Trophoblast cell (in vitro differentiated cells and primary cell): Measurements from ENCODE around the gene MYO5A.
A peak's percentile ranks its signal among the peaks of the same experiment; 100 is the strongest.

Source experiments
- DNase-seq, 2 donors: peaks; one replicate each; pipeline ENCODE4 v3.0.0-alpha.2; 2016
- H2AFZ ChIP-seq: 2 replicates; pipeline ENCODE4 v1.6.1; 2013; ENCODE audit warnings: low read length, moderate library complexity, mild to moderate bottlenecking; ENCODE audit not compliant: insufficient read depth, poor library complexity
- H2AK5ac ChIP-seq: 2 replicates; pipeline ENCODE4 v1.6.1; 2013; ENCODE audit warnings: mild to moderate bottlenecking, low read length
- H2BK120ac ChIP-seq: 2 replicates; pipeline ENCODE4 v1.6.1; 2013; ENCODE audit warnings: low read length, mild to moderate bottlenecking, moderate library complexity; ENCODE audit not compliant: insufficient read depth, poor library complexity
- H2BK12ac ChIP-seq: 2 replicates; pipeline ENCODE4 v1.6.1; 2013; ENCODE audit warnings: mild to moderate bottlenecking, low read length, moderate library complexity
- H2BK5ac ChIP-seq: 2 replicates; pipeline ENCODE4 v1.6.1; 2013; ENCODE audit warnings: low read length, low read depth, moderate library complexity, mild to moderate bottlenecking; ENCODE audit not compliant: poor library complexity
- H3K14ac ChIP-seq: 2 replicates; pipeline ENCODE4 v1.6.1; 2013; ENCODE audit warnings: mild to moderate bottlenecking, low read length
- H3K18ac ChIP-seq: 2 replicates; pipeline ENCODE4 v1.6.1; 2013; ENCODE audit warnings: mild to moderate bottlenecking, low read length
- H3K23ac ChIP-seq: 2 replicates; pipeline ENCODE4 v1.6.1; 2013; ENCODE audit warnings: low read length
- H3K27ac ChIP-seq: 2 replicates; pipeline ENCODE4 v1.5.1; 2013; ENCODE audit warnings: low read depth, mild to moderate bottlenecking, inconsistent platforms, low read length, moderate library complexity
- H3K27me3 ChIP-seq: 2 replicates; pipeline ENCODE4 v1.6.1; 2013; ENCODE audit warnings: inconsistent platforms, mild to moderate bottlenecking, low read length, moderate library complexity; ENCODE audit not compliant: insufficient read depth
- H3K36me3 ChIP-seq, 2 experiments: 1 replicate in 1 of 2; 2 replicates in 1 of 2; pipeline ENCODE4 v1.6.1; 2013; ENCODE audit warnings: low read length in 2 of 2, mild to moderate bottlenecking in 2 of 2, moderate library complexity in 1 of 2; ENCODE audit not compliant: insufficient read depth in 2 of 2, control insufficient read depth in 1 of 2
- H3K4ac ChIP-seq: 2 replicates; pipeline ENCODE4 v1.6.1; 2013; ENCODE audit warnings: low read depth, mild to moderate bottlenecking, low read length, moderate library complexity
- H3K4me1 ChIP-seq, 2 experiments: 1 replicate in 1 of 2; 2 replicates in 1 of 2; pipeline ENCODE4 v1.6.1; 2013; ENCODE audit warnings: low read length in 2 of 2, mild to moderate bottlenecking in 2 of 2, moderate library complexity in 1 of 2; ENCODE audit not compliant: insufficient read depth in 2 of 2, control insufficient read depth in 1 of 2
- H3K4me2 ChIP-seq: 2 replicates; pipeline ENCODE4 v1.6.1; 2013; ENCODE audit warnings: inconsistent platforms, mild to moderate bottlenecking, low read length, moderate library complexity
- H3K4me3 ChIP-seq: 2 replicates; pipeline ENCODE4 v1.5.1; 2013; ENCODE audit warnings: mild to moderate bottlenecking, low read depth, low read length, inconsistent platforms
- H3K79me1 ChIP-seq: one replicate; pipeline ENCODE4 v1.6.1; 2013; ENCODE audit warnings: low read length
- H3K79me2 ChIP-seq: 2 replicates; pipeline ENCODE4 v1.6.1; 2013; ENCODE audit warnings: low read length, mild to moderate bottlenecking; ENCODE audit not compliant: control insufficient read depth, insufficient read depth, poor library complexity
- H3K9ac ChIP-seq: 2 replicates; pipeline ENCODE4 v1.6.1; 2013; ENCODE audit warnings: mild to moderate bottlenecking, low read length
- H3K9me3 ChIP-seq: 2 replicates; pipeline ENCODE4 v1.6.1; 2013; ENCODE audit warnings: low read depth, mild to moderate bottlenecking, control low read depth, inconsistent platforms, low read length; ENCODE audit not compliant: insufficient read depth
- H4K12ac ChIP-seq: 2 replicates; pipeline ENCODE4 v1.6.1; 2013; ENCODE audit warnings: low read depth, mild to moderate bottlenecking, low read length, moderate library complexity
- H4K8ac ChIP-seq: 2 replicates; pipeline ENCODE4 v1.6.1; 2013; ENCODE audit warnings: low read depth, mild to moderate bottlenecking, low read length, moderate library complexity
- H4K91ac ChIP-seq: one replicate; pipeline ENCODE4 v1.6.1; 2013; ENCODE audit warnings: low read depth, mild to moderate bottlenecking, low read length, moderate library complexity
- WGBS: extraction: QIAGEN DNeasy Blood & Tissue Kit; methylation state at CpG from one replicate; pipeline ENCODE4 v1.1.7; 2013; ENCODE audit warnings: missing lambda C conversion rate; ENCODE audit not compliant: insufficient read length, insufficient coverage; ENCODE audit errors: extremely low coverage; 5-methylcytosine and 5-hydroxymethylcytosine counted together

MYO5A gene

GRCh38 chr15:52276256-52276770, 252.4 kb downstream of the MYO5A start:
- Histone ChIP-seq H4K8ac (no peak overlapping the region), H3K27ac (no peak overlapping the region), H2AFZ (no peak overlapping the region), H3K4ac (no peak overlapping the region), H3K9me3 (no peaks in the 10 kb centered on the region), H3K4me3 (no peak overlapping the region), H3K79me2 (no peaks in the 10 kb centered on the region), H3K4me2 (no peak overlapping the region), H3K23ac (no peak overlapping the region), H3K27me3 (no peaks in the 10 kb centered on the region), H3K4me1 (peaks cover under 1 to 3% of the 10 kb centered on the region in 2 experiments), H4K91ac (no peak overlapping the region), H3K18ac (no peak overlapping the region), H2BK12ac (no peak overlapping the region), H3K9ac (no peak overlapping the region), H2AK5ac (no peak overlapping the region), H3K36me3 (no peaks in the 10 kb centered on the region), H3K14ac (no peak overlapping the region), H3K79me1 (no peaks in the 10 kb centered on the region), H4K12ac (no peak overlapping the region), H2BK5ac (no peak overlapping the region), H2BK120ac (no peak overlapping the region)
- no CpG with 5 or more reads among the region's 7 CpGs for WGBS
- DNase-seq = no peak

GRCh38 chr15:52263563-52264282, 265.0 kb downstream of the MYO5A start:
- H3K4ac ChIP-seq = no peak overlapping the region
- H4K91ac ChIP-seq = no peak overlapping the region
- no peak overlapping the region for H3K27ac ChIP-seq
- H3K9ac ChIP-seq = no peak overlapping the region
- H2AK5ac ChIP-seq = no peak overlapping the region
- no peak overlapping the region for H2BK12ac ChIP-seq
- no peak overlapping the region for H3K18ac ChIP-seq
- peaks cover 18 to 23% of the 10 kb centered on the region in 2 experiments for H3K4me1 ChIP-seq
- H2BK5ac ChIP-seq = no peak overlapping the region
- H3K14ac ChIP-seq = no peak overlapping the region
- H4K8ac ChIP-seq = no peak overlapping the region
- whole genome bisulfite sequencing = no CpG with 5 or more reads among the region's 11 CpGs
- H3K27me3 ChIP-seq = no peaks in the 10 kb centered on the region
- no peak overlapping the region for H3K4me2 ChIP-seq
- H3K79me1 ChIP-seq = peaks cover 10% of the 10 kb centered on the region
- no peak overlapping the region for H2AFZ ChIP-seq
- H3K36me3 ChIP-seq = no peaks in the 10 kb centered on the region
- no peaks in the 10 kb centered on the region for H3K9me3 ChIP-seq
- no peak overlapping the region for H2BK120ac ChIP-seq
- H4K12ac ChIP-seq = no peak overlapping the region
- H3K4me3 ChIP-seq = no peak overlapping the region
- H3K23ac ChIP-seq = no peak overlapping the region
- no peaks in the 10 kb centered on the region for H3K79me2 ChIP-seq
- no peak for DNase-seq

GRCh38 chr15:52262364-52262763, 266.3 kb downstream of the MYO5A start:
- H3K36me3 ChIP-seq = no peaks in the 10 kb centered on the region
- H2BK5ac ChIP-seq = peak overlapping the region; percentile 75
- H3K9ac ChIP-seq = no peak overlapping the region
- H4K8ac ChIP-seq = peak overlapping the region; percentile 67
- H4K91ac ChIP-seq = peak overlapping the region; percentile 82
- no CpG with 5 or more reads among the region's 5 CpGs for WGBS
- no peak overlapping the region for H2AFZ ChIP-seq
- no peaks in the 10 kb centered on the region for H3K27me3 ChIP-seq
- no peak overlapping the region for H3K4me2 ChIP-seq
- H2AK5ac ChIP-seq = peak overlapping the region; percentile 27
- peak overlapping the region; percentile 18 for H3K27ac ChIP-seq
- H3K9me3 ChIP-seq = no peaks in the 10 kb centered on the region
- H3K18ac ChIP-seq = peak overlapping the region; percentile 62
- H3K4me1 ChIP-seq = peaks cover 21 to 26% of the 10 kb centered on the region in 2 experiments
- no peak overlapping the region for H3K23ac ChIP-seq
- peaks cover 10% of the 10 kb centered on the region for H3K79me1 ChIP-seq
- peak overlapping the region; percentile 65 for H2BK120ac ChIP-seq
- H3K4ac ChIP-seq = no peak overlapping the region
- peak overlapping the region; percentile 66 for H2BK12ac ChIP-seq
- peak overlapping the region; percentile 43 for H4K12ac ChIP-seq
- H3K14ac ChIP-seq = peak overlapping the region; percentile 71
- no peak overlapping the region for H3K4me3 ChIP-seq
- H3K79me2 ChIP-seq = no peaks in the 10 kb centered on the region
- DNase-seq = no peak

GRCh38 chr15:52261498-52262242, 267.0 kb downstream of the MYO5A start:
- peak overlapping the region; percentile 63 for H4K91ac ChIP-seq
- peak overlapping the region; percentile 35 for H2BK120ac ChIP-seq
- no peaks in the 10 kb centered on the region for H3K36me3 ChIP-seq
- peak overlapping the region; percentile 67 for H3K18ac ChIP-seq
- H3K9ac ChIP-seq = no peak overlapping the region
- peak overlapping the region; percentile 0 for H4K12ac ChIP-seq
- H3K79me2 ChIP-seq = no peaks in the 10 kb centered on the region
- H3K4me2 ChIP-seq = peak overlapping the region; percentile 25
- peaks cover 10% of the 10 kb centered on the region for H3K79me1 ChIP-seq
- H2BK5ac ChIP-seq = peak overlapping the region; percentile 42
- peaks cover 21 to 26% of the 10 kb centered on the region in 2 experiments for H3K4me1 ChIP-seq
- no peak overlapping the region for H3K23ac ChIP-seq
- no peaks in the 10 kb centered on the region for H3K27me3 ChIP-seq
- peak overlapping the region; percentile 62 for H3K14ac ChIP-seq
- peak overlapping the region; percentile 14 for H4K8ac ChIP-seq
- no peak overlapping the region for H3K4ac ChIP-seq
- peak overlapping the region; percentile 8 for H2AFZ ChIP-seq
- peak; percentile 79 to 84 for DNase-seq
- H3K4me3 ChIP-seq = no peak overlapping the region
- peak overlapping the region; percentile 52 for H3K27ac ChIP-seq
- WGBS = no CpG with 5 or more reads among the region's 8 CpGs
- no peaks in the 10 kb centered on the region for H3K9me3 ChIP-seq
- peak overlapping the region; percentile 19 for H2BK12ac ChIP-seq
- peak overlapping the region; percentile 24 for H2AK5ac ChIP-seq
